Glomerular endothelial cell (primary cell): ENCODE data around the gene UCK2. TPM values are rescaled to one million over a fixed set of nuclear protein-coding genes. Genes with fewer than 3 reads are reported as not detected.
A peak's percentile ranks its signal among the peaks of the same experiment; 100 is the strongest.

Experiments used
- DNase-seq: peaks from one replicate; pipeline ENCODE4 v3.0.0-alpha.2; 2011; ENCODE audit warnings: low read depth, low spot score; ENCODE audit errors: extremely low read depth
- total RNA-seq: library from RNA; depleted of rRNA; stranded (reverse); fragments of >200 nt; gene quantifications from 2 replicates; pipeline ENCODE4 v1.2.3, GENCODE V29; 2015

The UCK2 gene
- total RNA-seq, 1 donor from 2014 or later: 78.3 TPM

DNA sequence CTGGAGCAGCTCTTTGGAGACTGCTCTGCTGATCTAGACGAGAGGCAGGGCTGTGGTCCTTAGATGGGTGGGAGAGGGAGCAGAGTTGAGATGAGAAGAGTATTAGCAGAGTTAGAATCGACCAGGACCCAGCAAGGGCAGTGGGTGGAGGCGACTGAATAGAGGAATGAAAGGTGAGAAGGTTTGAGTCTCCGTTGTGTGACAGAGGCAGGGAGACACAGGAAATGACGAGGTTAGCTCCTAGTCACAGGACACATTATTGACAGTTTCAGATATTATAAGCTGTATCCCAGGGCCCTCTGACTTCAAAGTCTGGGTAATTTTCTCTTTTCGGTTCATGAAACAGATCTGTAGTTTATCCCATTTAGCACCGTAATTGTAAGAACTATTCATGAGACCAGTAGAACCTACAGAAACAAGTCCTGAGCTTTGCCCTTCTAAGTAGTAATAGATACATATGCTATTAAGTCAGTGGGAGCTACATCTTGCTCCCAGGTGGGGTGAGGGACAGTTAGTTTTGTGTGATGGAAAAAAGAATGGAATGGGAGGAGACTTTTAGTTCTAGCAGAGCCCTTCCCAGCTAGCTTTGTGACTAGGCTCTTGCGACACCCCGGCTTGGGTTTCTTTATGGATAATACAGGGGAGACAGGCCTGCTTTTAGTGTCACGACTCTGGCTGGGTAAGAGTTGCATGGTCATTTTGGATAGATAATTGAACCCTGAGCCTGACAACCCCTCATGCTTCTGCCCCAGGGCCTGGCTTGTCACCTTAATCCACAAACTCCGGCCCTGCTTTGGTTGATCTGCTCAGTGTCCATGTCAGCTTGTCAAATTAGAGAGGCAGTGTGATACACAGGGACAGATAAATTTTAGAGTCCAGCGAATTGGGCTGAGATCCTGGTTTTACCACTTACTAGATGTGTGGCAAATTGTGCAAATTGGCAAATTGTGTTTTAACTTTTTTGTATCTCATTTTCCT is 70.2 kb downstream of the UCK2 start:
- DNase-seq: no peak

DNA sequence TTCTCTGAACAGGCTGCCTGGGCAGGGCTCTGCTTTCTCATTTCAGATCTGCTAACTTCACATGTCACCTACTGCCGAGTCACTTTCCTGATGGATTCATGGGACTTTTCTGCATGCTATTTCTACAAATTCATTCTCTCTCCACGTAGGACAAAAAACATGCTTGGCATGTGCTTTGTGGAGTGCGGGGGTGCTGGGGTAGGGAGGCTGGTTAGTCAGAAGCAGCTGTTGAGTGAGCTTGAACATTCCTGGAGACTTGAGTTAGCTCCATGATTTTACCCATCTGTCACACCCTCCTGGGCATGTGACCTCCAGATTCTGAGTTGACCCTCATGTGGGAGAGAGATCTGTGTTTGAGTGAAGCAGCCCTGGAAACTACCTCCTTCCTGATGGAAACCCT is 71.4 kb downstream of the UCK2 start:
- no peak for DNase-seq

DNA sequence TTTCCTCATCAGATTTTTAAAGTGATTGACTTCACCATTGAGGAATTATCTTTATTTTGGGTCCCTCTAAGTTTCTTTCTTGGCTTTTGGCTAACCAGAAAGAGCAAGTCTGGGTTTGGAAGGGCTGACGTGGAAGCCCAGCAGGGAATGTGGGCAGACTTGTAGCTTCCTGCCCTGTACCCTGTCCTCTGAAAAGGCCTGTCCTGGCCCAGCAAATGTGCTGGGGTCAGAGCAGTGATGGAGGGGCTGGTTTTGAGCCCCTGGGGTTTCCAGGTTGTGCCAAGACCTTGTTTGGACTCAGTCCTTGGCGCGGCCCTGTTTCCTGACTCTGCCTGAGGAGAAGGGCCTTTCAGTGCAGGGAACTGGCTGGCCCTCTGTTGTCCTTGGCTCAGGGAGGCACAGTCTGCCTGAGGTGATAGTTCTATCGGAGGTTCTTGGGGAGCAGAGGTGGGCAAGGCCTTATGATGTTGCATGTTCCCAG is 72.1 kb downstream of the UCK2 start:
- DNase-seq: no peak

DNA sequence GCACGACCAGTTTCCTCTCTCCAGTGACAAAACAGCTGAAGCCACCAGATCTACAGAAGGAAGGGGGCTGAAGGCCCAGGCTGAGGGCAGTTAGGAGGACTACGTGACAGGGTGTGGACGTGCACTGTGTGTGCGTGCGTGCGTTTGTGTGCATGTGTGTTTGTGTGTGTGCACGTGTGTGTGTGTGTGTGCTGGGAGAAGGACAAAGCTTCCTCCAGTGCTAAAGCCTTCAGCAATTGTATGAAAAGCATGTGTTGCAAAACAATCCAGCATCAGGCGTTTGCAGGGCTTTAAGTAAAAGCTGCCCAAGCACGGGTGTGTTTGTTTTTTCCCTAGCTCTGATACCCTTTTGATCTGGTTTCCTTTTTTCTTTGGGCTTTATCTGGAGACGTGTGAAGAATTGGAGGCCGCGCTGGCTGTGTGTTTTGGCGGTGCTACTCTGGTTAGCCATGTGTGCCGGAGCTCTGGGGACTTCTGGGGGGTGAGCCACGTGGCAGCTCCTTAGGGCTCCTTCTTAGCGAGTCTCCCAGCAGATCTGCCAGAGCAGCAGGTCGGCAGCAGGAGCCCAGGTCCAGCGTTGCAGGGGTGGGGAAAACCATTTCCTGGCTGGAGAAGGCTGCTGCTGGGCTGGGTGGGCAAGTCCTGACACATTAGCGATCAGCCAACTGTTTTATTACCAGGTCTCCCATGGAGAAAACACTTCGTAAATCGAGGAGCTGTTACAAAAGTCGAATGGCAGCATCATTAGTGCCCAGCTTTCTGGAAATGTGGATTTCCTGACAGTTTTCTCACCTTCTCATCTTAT is 73.4 kb downstream of the UCK2 start:
- no peak for DNase-seq

DNA sequence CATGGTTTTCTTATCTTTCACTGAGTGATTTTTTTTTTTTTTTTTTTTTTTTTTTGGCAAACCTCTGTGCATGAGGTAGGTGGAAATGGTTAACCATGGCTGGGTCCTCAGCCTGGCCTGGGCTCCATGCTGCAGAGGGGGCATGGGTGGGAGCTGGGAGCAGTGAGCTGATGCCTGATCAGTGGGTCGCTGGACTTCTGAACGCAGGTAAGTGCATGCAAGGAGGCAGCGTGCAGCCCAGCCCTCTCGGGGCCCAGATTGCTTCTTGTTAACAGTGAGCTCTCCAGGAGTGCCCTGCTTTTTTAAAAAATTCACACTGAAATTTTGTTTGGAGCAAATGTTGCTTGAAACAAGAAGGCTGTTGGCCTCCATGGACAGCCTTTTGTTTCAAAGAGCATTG is 75.2 kb downstream of the UCK2 start:
- no peak for DNase-seq

DNA sequence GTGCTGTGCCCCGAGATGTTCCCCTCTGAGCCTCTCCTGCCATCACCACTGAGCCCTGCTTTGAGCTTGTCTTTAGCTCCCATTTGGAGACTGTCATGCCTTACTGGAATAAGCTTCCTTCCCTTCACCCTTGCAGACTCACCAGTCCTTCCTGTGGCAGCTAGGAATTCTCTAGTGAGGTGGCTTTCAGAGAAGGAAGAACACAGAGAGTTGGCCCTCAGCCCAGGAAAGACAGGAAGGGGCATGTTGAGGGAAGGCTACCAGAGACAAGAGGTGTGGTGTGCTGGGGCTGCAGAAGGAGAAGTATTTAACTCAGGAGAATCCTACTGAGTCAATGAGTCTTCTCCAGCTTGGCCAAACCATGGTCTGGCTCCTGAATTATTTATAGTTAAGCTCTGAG is 76.3 kb downstream of the UCK2 start:
- DNase-seq: peak; percentile 57

DNA sequence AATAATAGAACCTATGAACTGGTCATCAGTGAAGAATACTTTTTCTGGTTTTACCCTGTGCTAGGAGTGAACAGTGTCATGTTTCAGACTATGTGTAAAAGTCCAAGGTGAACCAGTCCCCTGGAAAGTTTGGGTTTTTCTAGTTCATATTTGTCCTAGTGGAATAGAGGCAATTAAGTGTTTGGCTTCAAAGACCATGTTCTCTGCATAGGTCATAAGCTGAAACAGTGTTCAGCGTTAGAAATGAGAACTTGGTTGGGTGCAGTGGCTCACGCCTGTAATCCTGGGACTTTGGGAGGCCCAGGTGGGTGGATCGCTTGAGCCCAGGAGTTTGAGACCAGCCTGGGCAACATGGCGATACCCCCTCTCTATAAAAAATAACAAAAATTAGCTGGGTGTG is 77.5 kb downstream of the UCK2 start:
- DNase-seq: no peak

DNA sequence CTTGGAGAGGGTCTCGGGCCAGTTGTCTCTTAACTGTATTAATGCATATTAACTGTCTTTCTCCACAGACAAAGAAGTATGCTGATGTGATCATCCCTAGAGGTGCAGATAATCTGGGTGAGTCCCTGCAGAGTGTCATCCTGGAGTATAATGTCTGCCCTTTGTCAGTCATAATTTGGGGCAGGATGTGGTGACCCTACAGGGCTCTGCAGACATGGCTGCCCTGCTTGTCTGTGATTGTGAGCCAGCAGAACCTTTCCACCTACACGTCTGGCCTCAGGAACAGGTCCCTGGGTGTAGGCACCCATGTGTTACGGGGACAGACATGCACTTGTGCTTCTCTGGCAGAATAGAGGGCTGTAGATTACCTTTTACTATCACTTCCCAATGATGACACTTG is 78.4 kb downstream of the UCK2 start:
- no peak for DNase-seq

DNA sequence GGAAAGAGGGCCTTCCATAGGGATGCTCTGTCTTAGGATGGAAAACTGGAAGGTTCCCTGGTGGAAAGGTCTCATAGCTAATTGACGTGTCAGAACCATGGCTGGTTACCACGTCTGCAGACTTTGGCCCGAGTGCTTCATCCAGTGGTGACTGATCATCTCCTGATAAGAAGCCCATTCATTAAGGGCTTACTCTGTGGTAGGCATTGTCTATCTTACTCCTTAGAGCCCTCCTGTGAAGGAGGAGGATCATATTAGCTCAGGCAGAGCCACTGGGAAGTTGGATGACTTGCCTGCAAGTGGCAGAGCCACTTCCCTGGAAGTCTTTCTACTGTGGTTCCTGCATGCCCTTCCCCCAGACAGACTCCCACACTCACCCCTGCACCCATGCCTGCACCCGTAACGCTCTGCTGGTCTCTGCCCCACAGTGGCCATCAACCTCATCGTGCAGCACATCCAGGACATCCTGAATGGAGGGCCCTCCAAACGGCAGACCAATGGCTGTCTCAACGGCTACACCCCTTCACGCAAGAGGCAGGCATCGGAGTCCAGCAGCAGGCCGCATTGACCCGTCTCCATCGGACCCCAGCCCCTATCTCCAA is 79.9 kb downstream of the UCK2 start:
- no peak for DNase-seq

DNA sequence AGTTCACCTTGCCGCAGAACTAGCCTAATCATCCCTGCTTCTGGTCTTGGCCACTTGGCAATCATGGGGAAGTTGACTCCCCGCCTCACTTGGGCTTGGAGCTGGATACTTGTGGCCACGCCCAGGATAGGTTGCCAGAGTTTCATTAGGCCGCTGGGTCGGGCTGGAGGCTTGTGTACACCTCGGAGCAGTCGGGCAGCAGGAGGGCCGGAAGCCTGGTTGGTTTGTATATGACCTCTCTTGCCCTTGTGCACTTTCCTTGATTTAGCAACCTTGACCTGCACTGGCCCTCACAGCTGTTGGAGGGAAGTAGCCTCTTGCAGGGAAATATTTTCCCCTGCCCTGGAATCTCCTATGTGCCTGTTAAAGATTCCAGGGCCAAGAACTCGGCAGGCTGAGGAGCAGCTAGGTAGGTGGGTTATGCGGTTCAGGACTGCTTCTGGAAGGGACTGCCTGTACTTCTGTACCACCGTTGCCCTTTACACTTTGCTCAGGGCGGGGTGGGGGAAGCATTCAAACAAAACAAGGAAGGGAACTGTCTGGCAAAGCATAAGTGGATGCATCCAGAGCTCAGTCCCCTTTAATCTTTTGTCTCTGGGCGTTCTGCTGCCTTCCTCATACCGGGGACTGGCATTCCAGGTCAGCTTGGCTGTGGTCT is 83.5 kb downstream of the UCK2 start:
- DNase-seq: no peak

DNA sequence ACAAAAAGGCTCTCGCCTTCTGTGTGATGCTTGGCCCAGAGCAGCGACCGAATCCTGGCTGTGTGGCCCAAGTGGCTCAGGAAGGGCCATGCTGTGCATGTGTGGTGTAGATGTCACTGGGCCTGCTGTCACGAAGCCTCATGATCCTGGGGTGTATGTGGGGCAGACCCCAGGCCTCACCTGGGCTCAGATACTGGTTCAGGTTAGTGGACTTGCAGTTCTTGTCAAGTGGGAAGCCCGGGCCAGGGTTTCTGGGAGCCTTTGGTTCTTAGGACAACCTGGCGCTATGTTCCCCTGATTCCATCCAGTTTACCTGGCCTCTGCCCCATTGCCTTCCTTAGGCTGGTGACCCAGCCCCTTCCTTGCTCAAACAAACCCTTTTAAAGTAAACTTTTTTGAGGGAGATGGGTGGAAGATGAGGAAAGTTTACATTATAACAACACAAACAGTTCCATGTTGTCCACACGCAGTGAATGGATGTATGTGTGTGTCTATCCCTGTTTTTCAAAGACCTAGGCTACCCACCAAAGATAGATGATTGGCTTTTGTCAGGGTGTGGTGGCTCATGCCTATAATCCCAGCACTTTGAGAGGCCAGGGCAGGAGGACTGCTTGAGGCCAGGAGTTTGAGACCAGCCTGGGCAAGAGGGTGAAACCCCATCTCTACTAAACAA is 84.3 kb downstream of the UCK2 start:
- DNase-seq: no peak

DNA sequence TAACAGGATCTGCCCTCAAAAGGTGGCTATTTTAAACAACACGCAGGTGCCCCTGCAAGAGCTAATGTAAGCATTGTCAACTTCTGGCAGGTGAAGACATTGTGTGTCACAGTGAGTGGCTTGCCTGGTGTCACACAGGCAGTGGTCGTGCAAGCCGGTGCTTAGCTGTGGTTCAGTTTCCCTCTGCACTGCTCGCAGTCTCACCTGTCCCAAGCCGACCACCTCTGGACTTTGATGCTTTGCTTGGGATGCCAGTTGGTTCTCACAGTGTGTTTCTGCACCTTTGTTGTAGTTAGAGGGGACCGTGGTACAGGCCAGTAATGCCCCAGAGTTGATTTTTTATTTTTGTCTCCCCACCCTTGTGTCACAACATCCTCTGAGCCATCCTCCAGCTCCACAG is 85.2 kb downstream of the UCK2 start:
- no peak for DNase-seq

DNA sequence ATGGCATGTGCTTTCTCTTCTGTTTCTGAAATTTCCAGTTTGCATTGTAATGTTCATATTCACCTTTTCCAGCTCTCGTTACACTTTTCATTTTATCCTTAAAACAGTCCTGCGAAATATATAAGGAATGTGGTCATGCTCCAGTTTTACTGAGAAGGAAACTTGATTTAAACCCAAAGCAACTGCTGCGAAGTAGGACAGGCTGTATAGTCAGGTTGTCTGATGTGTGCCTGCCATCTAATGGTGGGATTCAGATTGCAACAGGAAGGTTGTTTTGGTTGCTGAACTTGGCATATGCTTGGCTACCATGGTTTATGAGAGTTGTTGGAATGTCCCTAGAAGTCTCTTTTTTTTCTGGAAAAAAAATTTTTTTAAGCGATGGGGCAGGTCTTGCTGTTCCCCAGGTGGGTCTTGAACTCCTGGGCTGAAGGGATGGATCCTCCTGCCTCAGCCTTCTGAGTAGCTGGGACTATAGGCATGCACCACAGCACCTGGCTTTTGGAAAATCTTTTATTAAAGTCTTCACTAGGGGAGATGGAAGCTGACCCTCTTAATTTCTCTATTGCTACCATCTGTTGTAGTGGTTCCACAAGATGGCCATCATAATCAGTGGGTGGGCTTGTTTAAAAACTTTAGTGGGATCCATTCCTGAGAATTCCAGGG is 86.9 kb downstream of the UCK2 start:
- no peak for DNase-seq

DNA sequence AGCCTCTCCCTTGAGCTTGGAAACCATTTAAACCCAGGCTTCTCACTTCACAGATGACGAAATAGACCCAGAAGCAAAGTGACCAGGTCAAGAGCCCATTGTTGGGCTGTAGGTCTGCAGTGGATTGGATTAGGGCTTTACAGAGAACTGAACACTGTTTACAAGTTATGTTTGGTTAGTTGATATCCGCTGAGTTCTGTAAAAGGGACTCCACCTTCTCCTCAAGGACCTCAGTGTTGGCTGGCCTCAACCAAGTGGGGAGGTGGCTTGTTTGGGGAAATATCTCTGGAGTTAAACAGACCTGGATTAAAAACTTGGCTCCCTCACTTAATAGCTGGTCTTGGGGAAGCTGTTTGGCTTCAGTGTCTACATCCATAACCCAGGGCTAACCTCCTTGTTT is 88.1 kb downstream of the UCK2 start:
- DNase-seq: no peak

DNA sequence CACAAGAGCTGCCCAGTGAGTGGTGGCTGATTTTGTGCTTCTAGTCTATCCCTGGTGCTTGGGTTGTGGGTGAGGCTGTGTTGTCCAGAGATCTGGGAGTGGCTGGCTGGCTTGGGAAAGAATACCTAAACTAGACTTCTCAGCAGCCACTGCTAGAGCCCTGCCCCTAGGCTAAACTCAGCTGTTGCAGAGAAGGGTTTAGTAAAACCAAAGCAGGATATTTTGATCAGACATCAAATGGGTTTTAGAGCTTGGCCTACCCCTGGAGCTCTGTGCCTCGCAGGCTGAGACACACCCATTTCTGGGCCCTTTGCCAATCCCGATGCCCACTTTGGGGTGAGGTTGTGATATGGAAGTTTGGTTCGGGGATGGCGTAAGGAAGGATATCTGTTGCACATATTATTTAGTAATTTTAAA is 88.5 kb downstream of the UCK2 start:
- DNase-seq: no peak

DNA sequence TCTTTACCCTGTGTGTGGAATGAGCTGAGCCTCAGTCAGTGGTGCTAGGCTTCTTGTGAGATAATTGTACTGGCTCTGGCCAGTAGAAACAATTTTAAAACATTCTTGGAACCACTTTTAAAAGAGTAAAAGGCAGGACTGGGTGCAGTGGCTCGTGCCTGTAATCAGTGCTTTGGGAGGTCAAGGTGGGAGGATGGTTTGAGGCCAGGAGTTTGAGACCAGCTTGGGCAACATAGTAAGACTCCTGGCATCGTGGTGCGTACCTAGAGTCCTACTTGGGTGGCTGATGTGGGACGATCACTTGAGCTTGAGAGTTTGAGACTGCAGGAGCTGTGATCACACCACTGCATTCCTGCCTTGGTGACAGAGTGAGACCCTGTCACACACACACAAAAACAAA is 89.8 kb downstream of the UCK2 start:
- no peak for DNase-seq

DNA sequence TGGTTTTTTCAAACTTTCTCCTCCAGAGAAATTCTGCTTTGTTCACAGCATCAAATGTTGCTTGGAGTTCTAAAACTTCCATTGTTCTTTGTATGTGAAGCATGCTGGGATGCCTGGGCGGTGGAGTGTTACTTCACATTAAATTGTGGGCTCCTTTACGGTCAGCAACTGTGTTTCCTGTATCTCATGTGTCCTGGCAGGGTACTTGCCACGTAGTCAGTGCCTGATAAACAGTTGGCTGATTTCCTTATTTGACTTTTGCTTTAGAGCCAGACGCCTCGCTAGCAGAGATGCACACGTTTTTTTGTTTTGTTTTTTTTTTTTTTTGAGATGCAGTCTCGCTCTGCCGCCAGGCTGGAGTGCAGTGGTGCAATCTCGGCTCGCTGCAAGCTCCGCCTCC is 96.7 kb downstream of the UCK2 start:
- DNase-seq: no peak

DNA sequence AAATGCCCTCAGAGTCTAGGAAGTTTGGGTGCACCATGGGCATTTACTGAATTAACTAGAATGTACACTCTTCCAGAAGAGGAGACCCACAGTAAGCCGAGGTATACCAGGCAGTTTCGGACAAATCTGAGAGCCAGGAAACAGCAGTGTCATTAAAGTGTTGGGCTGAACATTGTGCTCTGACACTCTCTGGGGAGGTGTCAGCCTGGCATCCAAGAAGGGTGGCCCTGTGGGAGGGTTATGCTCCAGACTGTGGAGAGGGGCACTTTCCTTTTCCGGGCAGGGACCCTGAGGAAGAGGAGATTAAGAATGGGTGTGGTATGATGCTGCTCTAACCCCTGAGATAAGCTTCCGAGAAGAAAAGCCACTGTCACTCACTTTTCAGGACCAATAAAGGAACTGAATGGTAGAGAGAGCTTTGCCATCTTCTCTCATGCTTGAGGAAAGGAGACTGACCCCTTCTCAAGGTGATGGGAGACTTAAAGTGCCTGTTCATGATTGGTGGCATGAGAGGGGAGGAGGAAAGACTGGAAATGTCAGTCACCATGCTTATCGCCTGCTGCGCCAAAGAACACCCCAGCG is 98.2 kb downstream of the UCK2 start:
- DNase-seq: no peak

DNA sequence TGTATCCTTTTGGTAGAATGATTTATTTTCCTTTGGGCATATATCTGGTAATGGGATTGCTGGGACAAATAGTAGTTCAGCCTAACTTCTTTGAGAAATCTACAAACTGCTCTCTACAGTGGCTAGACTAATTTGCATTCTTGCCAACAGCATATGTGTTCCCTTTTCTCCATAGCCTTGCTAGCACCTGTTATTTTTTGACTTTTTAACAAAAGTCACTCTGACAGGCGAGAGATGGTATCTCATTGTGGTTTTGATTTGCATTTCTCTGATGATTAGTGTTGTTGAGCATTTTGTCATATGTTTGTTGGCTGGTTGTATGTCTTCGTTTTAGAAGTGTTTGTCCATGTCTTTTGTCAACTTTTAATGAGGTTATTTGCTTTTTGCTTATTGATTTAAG is 99.8 kb downstream of the UCK2 start:
- DNase-seq: no peak
